SK-N-SH (cell line): ENCODE data around the gene EPHB2. TPM values are rescaled to one million over a fixed set of nuclear protein-coding genes. Genes with fewer than 3 reads are reported as not detected.

ENCODE experiments used
- CTCF ChIA-PET: fragments of 300-600, 350-600 bp; formaldehyde crosslinking; extraction: SDS; loops from one replicate; lab custom pipeline; 2021; lab: Yijun Ruan, JAX
- POLR2A ChIA-PET: fragments of 350-600 bp; sonication (Branson Sonifier 250); formaldehyde crosslinking; extraction: SDS; loops from one replicate; lab custom pipeline; 2020; ENCODE audit warnings: antibody characterized with exemption, inconsistent platforms; lab: Yijun Ruan, JAX
- DNase-seq: peaks from one replicate; pipeline ENCODE4 v3.0.0; 2012
- H2AFZ ChIP-seq: fragments of 200-600 bp; sonication (generic); 2 replicates; pipeline ENCODE4 v1.8.1; 2016; ENCODE audit warnings: antibody characterized with exemption, mild to moderate bottlenecking, low read depth
- H3F3A ChIP-seq: fragments of 200-600 bp; sonication (generic); replicated peaks from 2 replicates; pipeline ENCODE3; 2016; ENCODE audit warnings: antibody characterized with exemption, mild to moderate bottlenecking; ENCODE audit not compliant: insufficient read depth
- H3K27ac ChIP-seq, 2 experiments: fragments of 200-500 bp in 1 of 2; fragments of 200-600 bp in 1 of 2; sonication (Bioruptor generic) in 1 of 2; sonication (generic), shearing (Covaris generic) in 1 of 2; 2 replicates each; pipeline versions ENCODE4 v1.5.1 to v1.6.1; 2014 to 2016; ENCODE audit warnings: low read depth in 2 of 2, inconsistent platforms in 1 of 2, low read length in 1 of 2, mild to moderate bottlenecking in 1 of 2, mixed read lengths in 1 of 2
- H3K27me3 ChIP-seq: fragments of 200-600 bp; sonication (generic), shearing (Covaris generic); 2 replicates; pipeline ENCODE4 v1.6.1; 2016; ENCODE audit warnings: mixed run types; ENCODE audit not compliant: insufficient read depth
- H3K36me3 ChIP-seq, 2 experiments: fragments of 200-500 bp in 1 of 2; fragments of 200-600 bp in 1 of 2; sonication (Bioruptor generic) in 1 of 2; sonication (generic) in 1 of 2; replicated peaks in 1 of 2; 2 replicates each; pipeline versions ENCODE3 to v1.5.1; 2014 to 2016; ENCODE audit warnings: low read length in 1 of 2, mild to moderate bottlenecking in 1 of 2; ENCODE audit not compliant: insufficient read depth in 2 of 2, control insufficient read depth in 1 of 2
- H3K4me1 ChIP-seq, 2 experiments: fragments of 200-500 bp in 1 of 2; fragments of 200-600 bp in 1 of 2; sonication (Bioruptor generic) in 1 of 2; sonication (generic), shearing (Covaris generic) in 1 of 2; 2 replicates each; pipeline versions ENCODE4 v1.5.1 to v1.6.1; 2014 to 2016; ENCODE audit warnings: low read depth in 1 of 2, low read length in 1 of 2, mixed run types in 1 of 2; ENCODE audit not compliant: insufficient read depth in 2 of 2, control insufficient read depth in 1 of 2
- H3K4me2 ChIP-seq: fragments of 200-600 bp; sonication (generic), shearing (Covaris generic); 2 replicates; pipeline ENCODE4 v1.6.1; 2017; ENCODE audit warnings: mixed run types
- H3K4me3 ChIP-seq, 2 experiments: fragments of 200-500 bp in 1 of 2; fragments of 200-600 bp in 1 of 2; sonication (Bioruptor generic) in 1 of 2; sonication (generic), shearing (Covaris generic) in 1 of 2; 2 replicates each; pipeline versions ENCODE4 v1.5.1 to v1.8.1; 2014 to 2016; ENCODE audit warnings: low read depth in 2 of 2, inconsistent platforms in 1 of 2, low read length in 1 of 2, mild to moderate bottlenecking in 1 of 2, mixed read lengths in 1 of 2, moderate library complexity in 1 of 2
- H3K79me2 ChIP-seq: fragments of 200-600 bp; sonication (generic); 2 replicates; pipeline ENCODE4 v1.8.1; 2017; ENCODE audit warnings: mild to moderate bottlenecking; ENCODE audit not compliant: insufficient read depth
- H3K9ac ChIP-seq: fragments of 200-600 bp; sonication (generic); 2 replicates; pipeline ENCODE4 v1.6.1; 2017; ENCODE audit warnings: mixed run types
- H3K9me2 ChIP-seq: fragments of 200-600 bp; sonication (generic); 2 replicates; pipeline ENCODE4 v1.6.1; 2017; ENCODE audit warnings: mixed run types
- H3K9me3 ChIP-seq: fragments of 200-600 bp; sonication (generic); 2 replicates; pipeline ENCODE4 v1.6.1; 2017; ENCODE audit warnings: mixed run types, mild to moderate bottlenecking, moderate library complexity
- H4K20me1 ChIP-seq: fragments of 200-600 bp; sonication (generic); 2 replicates; pipeline ENCODE4 v1.6.1; 2017; ENCODE audit warnings: mild to moderate bottlenecking, mixed run types; ENCODE audit not compliant: insufficient read depth
- ELF1 ChIP-seq: IDR thresholded peaks from 2 replicates; pipeline ENCODE4 v1.4.0; 2012
- FOSL2 ChIP-seq: IDR thresholded peaks from 2 replicates; pipeline ENCODE4 v1.4.0; 2012; ENCODE audit warnings: low read depth, mild to moderate bottlenecking, moderate library complexity, borderline replicate concordance
- FOXJ3 ChIP-seq: sonication (generic); formaldehyde crosslinking; IDR thresholded peaks from 2 replicates; pipeline ENCODE4 v1.5.1; 2020; ENCODE audit warnings: mild to moderate bottlenecking, missing genetic modification reagents
- FOXM1 ChIP-seq: IDR thresholded peaks from 2 replicates; pipeline ENCODE4 v1.4.0; 2012; ENCODE audit warnings: low read depth, mild to moderate bottlenecking
- GABPA ChIP-seq: IDR thresholded peaks from 2 replicates; pipeline ENCODE4 v1.4.0; 2012; ENCODE audit warnings: low read depth, mild to moderate bottlenecking
- MEF2A ChIP-seq: IDR thresholded peaks from 2 replicates; pipeline ENCODE4 v1.4.0; 2012; ENCODE audit warnings: low read depth, borderline replicate concordance
- RCOR1 ChIP-seq: fragments of 150-350 bp; IDR thresholded peaks from 2 replicates; pipeline ENCODE4 v1.6.1; 2017; ENCODE audit warnings: antibody characterized with exemption, low read length
- RXRA ChIP-seq: IDR thresholded peaks from 2 replicates; pipeline ENCODE4 v1.4.0; 2012; ENCODE audit warnings: low read depth, mild to moderate bottlenecking, borderline replicate concordance
- SIN3A ChIP-seq: IDR thresholded peaks from 2 replicates; pipeline ENCODE4 v1.6.1; 2012; ENCODE audit warnings: low read depth, mild to moderate bottlenecking, low read length, moderate library complexity, borderline replicate concordance
- SMC3 ChIP-seq: IDR thresholded peaks from 2 replicates; pipeline ENCODE4 v1.6.1; 2012; ENCODE audit warnings: low read depth, low read length, improper control_type of control experiment
- TAF1 ChIP-seq: IDR thresholded peaks from 2 replicates; pipeline ENCODE4 v1.6.1; 2012; ENCODE audit warnings: low read depth, mild to moderate bottlenecking, low read length, moderate library complexity, borderline replicate concordance
- WGBS: methylation state at CpG from one replicate; pipeline ENCODE4 v1.1.6; 2017; ENCODE audit warnings: low lambda C conversion rate; 5-methylcytosine and 5-hydroxymethylcytosine counted together
- polyA plus RNA-seq, 3 experiments: library from polyadenylated mRNA; depleted of rRNA; stranded (reverse); fragments of >200 nt; gene quantifications; 2 replicates each; pipeline ENCODE4 v1.2.3, GENCODE V29; 2012
- TF ChIP-seq, protein P1 (sequence below): fragments of 150-350 bp; IDR thresholded peaks from 2 replicates; pipeline ENCODE4 v1.6.1; 2016; ENCODE audit warnings: mild to moderate bottlenecking, low read depth, low read length
- TF ChIP-seq, protein P2 (sequence below): IDR thresholded peaks from 2 replicates; pipeline ENCODE4 v1.4.0; 2012; ENCODE audit warnings: low read depth, borderline replicate concordance
- TF ChIP-seq, protein P3 (sequence below): fragments of 200-600 bp; sonication (generic); IDR thresholded peaks from 2 replicates; pipeline ENCODE4 v1.6.1; 2017; ENCODE audit warnings: antibody characterized with exemption, mild to moderate bottlenecking, moderate library complexity
- TF ChIP-seq, protein P4 (sequence below): fragments of 150-350 bp; IDR thresholded peaks from 2 replicates; pipeline ENCODE4 v1.6.1; 2017; ENCODE audit warnings: antibody characterized with exemption, low read length, low read depth, borderline replicate concordance

EPHB2 gene
- polyA plus RNA-seq, 1 of the 3 experiments (the other 2 are of a cell fraction), result 25.2 TPM

DNA sequence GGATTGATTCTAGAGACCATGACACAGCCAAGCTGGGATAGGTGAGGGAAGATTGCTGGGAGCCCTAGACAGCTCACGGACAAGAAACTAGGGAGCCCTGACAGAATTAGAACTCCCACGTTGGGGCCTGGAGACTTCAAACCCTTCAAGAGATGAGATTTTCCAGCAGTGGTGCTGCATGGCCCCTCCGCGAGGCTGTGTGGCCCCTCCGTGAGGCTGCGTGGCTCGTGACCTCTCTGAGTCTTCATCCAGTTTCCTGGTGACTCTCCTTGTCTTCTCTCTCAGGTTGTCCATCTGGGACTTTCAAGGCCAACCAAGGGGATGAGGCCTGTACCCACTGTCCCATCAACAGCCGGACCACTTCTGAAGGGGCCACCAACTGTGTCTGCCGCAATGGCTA, 152.1 kb downstream of the EPHB2 start (continued):
- no peak for TF ChIP-seq SIN3A
- no peak for TF ChIP-seq MEF2A
- no peak for TF ChIP-seq FOXM1
- TF ChIP-seq, protein P1, sequence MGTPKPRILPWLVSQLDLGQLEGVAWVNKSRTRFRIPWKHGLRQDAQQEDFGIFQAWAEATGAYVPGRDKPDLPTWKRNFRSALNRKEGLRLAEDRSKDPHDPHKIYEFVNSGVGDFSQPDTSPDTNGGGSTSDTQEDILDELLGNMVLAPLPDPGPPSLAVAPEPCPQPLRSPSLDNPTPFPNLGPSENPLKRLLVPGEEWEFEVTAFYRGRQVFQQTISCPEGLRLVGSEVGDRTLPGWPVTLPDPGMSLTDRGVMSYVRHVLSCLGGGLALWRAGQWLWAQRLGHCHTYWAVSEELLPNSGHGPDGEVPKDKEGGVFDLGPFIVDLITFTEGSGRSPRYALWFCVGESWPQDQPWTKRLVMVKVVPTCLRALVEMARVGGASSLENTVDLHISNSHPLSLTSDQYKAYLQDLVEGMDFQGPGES, result no peak

DNA sequence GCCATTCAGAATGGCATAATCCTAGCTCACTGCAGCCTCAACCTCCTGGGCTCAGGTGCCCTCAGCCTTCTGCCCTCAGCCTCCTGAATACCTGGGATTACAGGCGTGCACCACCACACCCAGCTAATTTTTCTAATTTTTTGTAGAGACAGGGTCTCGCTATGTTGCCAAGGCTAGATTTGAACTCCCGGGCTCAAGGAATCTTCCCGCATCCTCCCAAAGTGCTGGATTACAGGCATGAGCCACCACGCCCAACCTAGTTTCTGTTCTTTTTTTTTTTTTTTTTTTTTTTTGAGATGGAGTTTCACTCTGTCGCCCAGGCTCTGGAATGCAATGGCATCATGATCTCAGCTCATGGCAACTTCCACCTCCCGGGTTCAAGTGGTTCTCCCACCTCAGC, 153.1 kb downstream of the EPHB2 start:
- POLR2A ChIA-PET, result no interaction called here
- Histone ChIP-seq H3K27ac (no peak overlapping the region), H4K20me1 (no peaks in the 10 kb centered on the region), H3K4me1 (peaks cover 4 to 9% of the 10 kb centered on the region in 2 experiments; a peak in 3 of 4 replicates), H3F3A (peaks cover 7% of the 10 kb centered on the region), H3K9me3 (no peaks in the 10 kb centered on the region), H3K36me3 (peaks cover 6 to 26% of the 10 kb centered on the region in 2 experiments), H3K9ac (no peak overlapping the region), H3K27me3 (no peaks in the 10 kb centered on the region), H2AFZ (no peak overlapping the region), H3K4me2 (no peak overlapping the region), H3K4me3 (no peak overlapping the region), H3K79me2 (no peaks in the 10 kb centered on the region), H3K9me2 (no peaks in the 10 kb centered on the region)
- DNase-seq, result no peak
- TF ChIP-seq FOSL2, result no peak
- TF ChIP-seq RXRA, result no peak
- TF ChIP-seq TAF1, result no peak
- no peak for TF ChIP-seq GABPA
- TF ChIP-seq FOXM1, result no peak
- no peak for TF ChIP-seq FOXJ3
- TF ChIP-seq, protein P2, sequence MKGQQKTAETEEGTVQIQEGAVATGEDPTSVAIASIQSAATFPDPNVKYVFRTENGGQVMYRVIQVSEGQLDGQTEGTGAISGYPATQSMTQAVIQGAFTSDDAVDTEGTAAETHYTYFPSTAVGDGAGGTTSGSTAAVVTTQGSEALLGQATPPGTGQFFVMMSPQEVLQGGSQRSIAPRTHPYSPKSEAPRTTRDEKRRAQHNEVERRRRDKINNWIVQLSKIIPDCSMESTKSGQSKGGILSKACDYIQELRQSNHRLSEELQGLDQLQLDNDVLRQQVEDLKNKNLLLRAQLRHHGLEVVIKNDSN, result no peak
- TF ChIP-seq, protein P3, sequence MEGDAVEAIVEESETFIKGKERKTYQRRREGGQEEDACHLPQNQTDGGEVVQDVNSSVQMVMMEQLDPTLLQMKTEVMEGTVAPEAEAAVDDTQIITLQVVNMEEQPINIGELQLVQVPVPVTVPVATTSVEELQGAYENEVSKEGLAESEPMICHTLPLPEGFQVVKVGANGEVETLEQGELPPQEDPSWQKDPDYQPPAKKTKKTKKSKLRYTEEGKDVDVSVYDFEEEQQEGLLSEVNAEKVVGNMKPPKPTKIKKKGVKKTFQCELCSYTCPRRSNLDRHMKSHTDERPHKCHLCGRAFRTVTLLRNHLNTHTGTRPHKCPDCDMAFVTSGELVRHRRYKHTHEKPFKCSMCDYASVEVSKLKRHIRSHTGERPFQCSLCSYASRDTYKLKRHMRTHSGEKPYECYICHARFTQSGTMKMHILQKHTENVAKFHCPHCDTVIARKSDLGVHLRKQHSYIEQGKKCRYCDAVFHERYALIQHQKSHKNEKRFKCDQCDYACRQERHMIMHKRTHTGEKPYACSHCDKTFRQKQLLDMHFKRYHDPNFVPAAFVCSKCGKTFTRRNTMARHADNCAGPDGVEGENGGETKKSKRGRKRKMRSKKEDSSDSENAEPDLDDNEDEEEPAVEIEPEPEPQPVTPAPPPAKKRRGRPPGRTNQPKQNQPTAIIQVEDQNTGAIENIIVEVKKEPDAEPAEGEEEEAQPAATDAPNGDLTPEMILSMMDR, result no peak
- no peak for TF ChIP-seq RCOR1
- TF ChIP-seq SMC3, result no peak
- TF ChIP-seq, protein P4, sequence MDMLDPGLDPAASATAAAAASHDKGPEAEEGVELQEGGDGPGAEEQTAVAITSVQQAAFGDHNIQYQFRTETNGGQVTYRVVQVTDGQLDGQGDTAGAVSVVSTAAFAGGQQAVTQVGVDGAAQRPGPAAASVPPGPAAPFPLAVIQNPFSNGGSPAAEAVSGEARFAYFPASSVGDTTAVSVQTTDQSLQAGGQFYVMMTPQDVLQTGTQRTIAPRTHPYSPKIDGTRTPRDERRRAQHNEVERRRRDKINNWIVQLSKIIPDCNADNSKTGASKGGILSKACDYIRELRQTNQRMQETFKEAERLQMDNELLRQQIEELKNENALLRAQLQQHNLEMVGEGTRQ, result no peak
- no peak for TF ChIP-seq SIN3A
- no peak for TF ChIP-seq ELF1
- 98% methylated on average over 7 of the region's 7 CpGs for WGBS
- CTCF ChIA-PET, result interaction anchor here (2.9 to 9.8 kb wide), 5 partner anchors 13 to 190 kb away, joined by 16 to 166 read pairs (median 22); no protein-coding TSS in a partner anchor
